OCI-LY3 (cell line): ENCODE measurements around the gene WDR86.

Source experiments
- CTCF ChIP-seq: fragments of 200-600, 300-600 bp; sonication (generic); IDR thresholded peaks from 2 replicates; pipeline ENCODE4 v1.5.1; 2014; ENCODE audit warnings: antibody characterized with exemption, low read length, low read depth
- EZH2phosphoT487 ChIP-seq: fragments of 200-600 bp; shearing (Covaris generic); IDR thresholded peaks from 2 replicates; pipeline ENCODE4 v1.6.1; 2018; ENCODE audit warnings: antibody characterized with exemption, mixed run types, low read depth

DNA sequence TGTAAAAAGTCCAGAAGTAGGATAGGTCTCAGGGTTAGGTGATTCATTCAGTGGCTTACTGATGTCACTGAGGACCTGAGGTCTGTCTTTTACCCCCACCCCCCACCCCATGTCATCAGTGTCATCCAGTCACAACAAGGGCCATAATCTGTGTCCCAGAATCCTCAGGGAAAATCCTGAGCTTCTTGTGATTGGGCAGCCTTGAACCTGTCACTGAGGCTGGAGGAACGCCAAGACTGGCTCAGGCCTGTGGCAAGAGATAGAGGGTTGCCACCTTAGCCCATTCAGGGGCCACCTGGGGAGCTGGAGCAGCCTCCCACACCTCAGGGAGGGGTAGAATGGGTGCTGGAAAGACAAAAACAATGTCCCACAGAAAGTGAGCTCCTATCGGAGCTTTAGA is 38.6 kb downstream of the WDR86 start:
- TF ChIP-seq CTCF (no peak), EZH2phosphoT487 (no peak)
